Activated T-cell treated with anti-CD3 and anti-CD28 coated beads for 48 hours (primary cell): ENCODE results near the gene PDE9A.

Experiments used
- DNase-seq: peaks from one replicate; pipeline ENCODE4 v3.0.0-alpha.2; 2020; ENCODE audit warnings: low read depth

Gene PDE9A

DNA sequence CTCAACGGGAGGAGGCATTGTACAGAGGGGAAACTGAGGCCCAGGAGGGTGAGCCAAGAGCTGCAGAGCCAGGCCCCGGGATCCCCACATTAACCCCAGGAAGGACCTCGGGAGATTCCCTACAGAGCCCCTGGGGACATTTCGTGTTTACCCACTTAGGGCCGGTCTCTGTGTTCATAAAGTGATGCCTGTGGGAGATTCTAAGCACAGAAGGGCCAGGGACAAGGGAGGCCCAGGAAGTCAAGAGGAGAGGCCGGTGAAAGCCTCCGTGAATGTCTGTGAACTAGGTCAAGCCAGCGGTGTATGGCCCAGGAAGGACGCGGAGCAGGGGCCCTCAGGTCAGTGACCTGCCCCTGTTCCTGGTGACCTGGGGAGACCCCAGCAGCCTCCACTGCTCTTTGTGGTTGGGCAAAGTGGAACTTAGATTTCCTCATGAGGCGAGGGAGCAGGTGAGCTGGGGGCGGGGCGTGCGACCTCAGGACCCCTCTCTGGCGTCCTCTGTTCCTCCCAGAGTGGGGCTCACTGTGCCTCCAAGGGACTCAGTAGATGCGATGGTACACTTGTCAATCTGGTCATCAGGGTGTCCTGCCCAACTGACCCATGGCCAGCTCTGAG is 34.9 kb downstream of the PDE9A start:
- DNase-seq, result no peak

DNA sequence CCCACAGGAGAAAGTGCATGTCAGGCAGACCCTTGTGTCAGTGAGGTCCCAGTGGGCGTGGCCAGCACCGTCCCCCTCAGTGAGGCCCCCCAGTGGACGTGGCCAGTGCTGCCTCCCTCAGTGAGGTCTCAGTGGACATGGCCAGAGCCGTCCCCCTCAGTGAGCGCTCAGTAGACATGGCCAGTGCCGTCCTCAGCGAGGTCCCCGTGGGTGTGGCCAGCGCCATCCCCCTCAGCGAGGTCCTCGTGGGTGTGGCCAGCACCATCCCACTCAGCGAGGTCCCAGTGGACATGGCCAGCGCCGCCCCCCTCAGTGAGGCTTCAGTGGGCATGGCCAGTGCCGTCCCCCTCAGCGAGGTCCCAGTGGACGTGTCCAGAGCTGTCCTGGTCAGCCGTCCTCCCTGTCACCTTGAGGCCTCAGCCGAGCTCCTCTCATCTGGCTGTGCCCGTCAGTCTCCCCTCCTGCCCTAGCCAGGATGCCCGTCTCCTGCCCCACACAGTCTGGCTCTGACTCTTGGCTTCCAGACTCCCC is 35.5 kb downstream of the PDE9A start:
- DNase-seq, result no peak

DNA sequence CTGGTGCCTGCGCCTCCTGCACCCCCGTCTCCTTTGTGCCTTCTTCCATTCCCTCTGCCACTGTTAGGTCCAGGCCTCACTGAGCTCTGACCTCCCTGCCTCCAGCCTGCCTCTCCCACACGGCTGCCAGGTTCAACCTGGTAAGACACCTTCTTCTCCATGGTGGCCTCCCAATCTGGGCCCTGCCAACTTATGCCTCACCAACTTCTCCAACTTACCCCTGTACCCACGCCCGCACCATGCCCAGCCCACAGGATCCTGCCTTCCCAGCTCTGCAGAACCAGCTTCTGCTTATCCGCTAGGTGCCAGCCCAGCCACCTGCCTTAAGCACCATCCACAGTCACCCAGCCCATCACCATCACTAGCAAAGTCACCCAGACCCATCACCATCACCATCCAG is 37.2 kb downstream of the PDE9A start:
- DNase-seq, result no peak

DNA sequence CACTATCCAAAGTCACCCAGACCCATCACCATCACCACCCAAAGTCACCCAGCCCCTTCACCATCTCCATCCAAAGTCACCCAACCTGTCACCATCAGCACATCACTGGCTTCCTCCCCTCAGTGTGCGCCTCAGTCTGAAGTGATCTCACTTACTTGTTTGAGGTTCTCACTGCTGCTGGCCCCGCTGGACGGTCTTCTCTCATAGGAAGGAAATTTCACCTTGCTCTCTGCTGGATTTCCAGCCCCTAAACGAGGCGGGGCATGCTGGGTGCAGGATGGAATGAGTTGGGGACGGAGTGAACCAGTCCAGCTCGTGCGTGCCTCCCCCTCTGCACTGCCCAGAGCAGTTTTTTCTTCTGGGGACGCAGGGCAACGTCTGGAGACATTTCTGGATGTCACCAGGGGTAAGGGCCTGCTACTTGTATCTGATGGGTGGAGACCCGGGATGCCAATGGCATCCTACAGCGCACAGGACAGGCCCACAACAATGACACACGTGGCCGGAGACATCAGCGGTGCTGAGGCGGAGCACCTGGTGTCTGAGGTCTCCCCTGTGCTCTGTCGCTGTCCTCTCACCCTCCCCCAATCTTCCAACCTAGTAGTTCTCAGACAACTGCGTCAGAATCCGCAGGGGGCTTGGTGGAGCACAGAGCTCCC is 38.6 kb downstream of the PDE9A start:
- no peak for DNase-seq

DNA sequence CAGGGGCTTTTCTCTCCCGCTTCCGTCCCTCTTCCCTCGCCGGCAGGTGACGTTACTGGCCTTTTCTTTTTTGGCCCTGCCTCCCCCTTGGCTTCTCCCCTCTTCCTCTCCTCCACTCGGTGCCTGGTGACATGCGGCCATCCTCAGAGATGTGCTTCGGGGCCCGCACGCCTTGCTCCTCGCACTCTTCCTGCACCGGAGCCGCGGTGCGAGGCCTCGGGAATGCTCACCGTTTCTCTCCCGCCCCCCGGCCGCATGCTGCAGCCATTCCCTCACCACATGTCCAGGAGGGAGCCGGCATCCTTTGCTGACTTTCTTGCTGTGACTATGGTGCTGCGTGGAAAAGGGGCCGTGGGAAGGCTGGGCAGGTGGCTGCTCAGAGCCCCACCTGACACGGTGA is 39.3 kb downstream of the PDE9A start:
- no peak for DNase-seq

DNA sequence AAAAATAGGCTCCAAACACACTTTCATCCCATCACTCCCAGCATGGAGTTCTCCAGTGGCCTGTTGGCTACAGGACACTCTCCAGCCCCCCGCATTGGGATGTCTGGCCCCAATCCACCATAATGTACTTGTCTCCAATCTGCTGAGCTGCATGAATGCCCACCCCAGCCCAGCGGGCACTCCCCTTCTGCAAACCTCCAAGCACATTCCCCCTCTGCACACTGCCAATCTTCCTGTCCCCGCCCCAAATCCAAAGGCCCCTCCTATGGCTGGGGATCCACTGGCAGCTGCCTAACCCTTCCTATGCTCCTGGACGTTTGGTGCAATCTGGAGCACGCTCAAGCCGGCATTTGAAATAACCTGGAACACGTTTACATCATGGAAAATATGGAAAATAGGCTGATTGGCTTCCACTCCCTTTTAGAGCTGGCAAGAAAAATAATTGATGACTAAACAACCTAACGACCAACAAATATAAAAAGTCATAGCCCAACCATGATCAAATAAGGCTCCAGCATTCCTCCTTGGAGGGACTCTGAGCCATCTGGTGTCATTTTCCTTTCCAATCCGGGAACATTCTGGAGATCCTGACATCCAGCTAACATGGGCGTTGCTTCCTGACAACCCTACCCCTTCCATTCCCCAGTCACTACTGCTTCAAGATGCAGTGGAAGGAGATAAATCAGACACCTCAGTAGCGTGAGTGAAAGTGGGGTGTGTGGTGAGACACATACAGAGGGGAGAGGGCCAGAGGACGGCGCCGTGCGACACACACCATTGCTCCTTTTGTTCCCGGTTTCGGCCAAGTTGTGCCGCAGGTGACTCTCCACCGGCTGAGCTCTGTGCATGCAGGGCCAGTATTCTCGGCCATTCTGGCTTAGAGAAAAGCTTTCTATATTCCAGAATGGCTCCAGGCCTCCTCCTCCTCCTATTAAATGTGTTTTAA is 41.6 kb downstream of the PDE9A start:
- DNase-seq, result no peak

DNA sequence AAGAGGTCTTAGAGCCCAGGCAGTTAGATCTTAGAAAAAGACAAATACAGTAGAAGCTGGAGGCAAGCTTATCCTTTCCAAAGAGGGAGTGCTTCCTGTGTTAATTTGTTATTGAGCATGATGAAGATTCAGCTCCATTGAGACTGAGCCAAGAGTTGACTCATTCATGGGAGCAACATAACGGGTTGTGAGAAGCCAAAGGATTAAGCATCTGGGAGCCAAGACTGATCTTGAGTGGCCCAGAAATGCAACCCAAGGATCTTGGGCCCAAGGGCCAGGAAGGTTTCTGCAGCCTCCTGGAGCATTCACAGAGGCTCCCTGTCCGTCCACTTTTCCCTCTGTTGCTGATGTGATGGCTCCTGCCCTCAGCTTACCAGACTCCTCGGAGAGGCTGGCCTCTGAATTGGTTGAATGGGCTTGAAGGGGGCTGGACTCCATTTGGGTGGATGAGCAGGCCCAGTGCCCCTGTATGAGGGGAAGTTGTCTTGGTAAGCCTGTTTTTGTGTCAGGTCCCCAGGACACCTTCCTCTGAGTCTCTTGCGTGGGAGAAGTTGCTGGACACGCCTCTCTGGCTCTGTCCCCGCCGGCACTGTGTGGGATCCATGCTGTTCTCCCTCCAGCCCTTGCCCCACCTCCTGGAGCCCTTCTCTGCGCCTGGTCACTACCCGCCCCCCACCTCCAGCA is 42.4 kb downstream of the PDE9A start:
- DNase-seq, result no peak

DNA sequence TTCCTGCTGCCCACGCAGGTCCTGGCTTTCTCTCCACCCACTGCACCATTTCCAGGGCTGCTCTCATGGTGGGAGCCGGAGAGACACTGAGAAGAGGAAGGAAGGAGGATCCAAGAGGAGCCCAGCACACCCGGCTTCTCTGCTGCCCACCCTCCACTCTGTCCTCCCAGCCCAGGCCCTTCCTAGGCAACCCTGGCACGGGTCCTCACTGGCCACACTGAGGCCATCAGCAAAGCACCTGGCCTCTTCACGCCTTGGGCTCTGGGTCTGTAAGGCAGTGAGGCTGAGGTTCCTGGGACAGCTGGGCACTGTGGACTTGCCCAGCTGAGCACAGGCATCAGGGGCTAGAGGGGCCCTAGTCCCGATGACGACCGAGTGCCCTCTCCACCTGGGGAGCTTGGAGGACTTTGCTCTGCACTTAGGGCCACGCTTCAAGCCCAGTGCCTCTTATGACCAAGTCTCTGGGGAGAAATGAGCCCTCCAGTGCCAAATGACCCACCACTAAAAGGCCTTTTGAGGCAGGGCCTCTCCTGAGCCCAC is 43.1 kb downstream of the PDE9A start:
- no peak for DNase-seq

DNA sequence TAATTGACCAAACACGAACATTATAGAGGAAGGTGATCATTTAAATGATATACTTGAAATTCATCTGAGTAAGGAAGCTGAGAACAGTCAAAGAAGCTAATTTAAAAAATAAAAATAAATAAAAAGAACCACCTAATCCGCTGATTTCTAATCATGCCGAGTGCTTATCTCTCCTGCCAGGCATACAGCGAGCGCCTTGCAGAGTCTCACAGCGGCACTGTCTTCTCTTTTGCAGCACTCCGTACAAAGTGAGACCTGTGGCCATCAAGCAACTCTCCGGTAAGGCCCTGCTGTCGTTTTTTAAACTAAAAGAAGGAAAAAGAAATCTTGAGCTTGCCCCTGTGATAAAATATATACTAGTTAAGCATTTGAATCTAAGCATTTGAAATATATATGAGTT is 45.3 kb downstream of the PDE9A start:
- DNase-seq, result no peak

DNA sequence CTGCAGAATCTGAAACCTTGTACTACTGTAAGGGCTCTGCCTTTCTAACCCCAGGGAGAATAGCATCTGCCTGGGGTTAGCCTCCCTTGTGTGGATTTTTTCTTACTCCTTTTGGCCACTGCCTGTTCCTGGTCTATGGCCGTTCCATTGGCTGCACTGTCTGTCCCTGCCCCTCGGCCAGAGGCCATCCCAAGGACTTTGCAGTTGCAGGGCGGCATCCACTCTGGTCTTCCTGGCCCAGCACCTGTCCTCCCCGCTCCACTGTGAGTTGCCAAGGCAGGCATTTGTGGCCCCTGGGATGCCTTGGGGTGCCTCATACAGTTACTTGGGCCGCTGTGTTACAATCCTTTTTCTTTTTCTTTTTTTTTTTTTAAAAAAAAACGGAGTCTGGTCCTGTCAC is 45.8 kb downstream of the PDE9A start:
- DNase-seq, result no peak

DNA sequence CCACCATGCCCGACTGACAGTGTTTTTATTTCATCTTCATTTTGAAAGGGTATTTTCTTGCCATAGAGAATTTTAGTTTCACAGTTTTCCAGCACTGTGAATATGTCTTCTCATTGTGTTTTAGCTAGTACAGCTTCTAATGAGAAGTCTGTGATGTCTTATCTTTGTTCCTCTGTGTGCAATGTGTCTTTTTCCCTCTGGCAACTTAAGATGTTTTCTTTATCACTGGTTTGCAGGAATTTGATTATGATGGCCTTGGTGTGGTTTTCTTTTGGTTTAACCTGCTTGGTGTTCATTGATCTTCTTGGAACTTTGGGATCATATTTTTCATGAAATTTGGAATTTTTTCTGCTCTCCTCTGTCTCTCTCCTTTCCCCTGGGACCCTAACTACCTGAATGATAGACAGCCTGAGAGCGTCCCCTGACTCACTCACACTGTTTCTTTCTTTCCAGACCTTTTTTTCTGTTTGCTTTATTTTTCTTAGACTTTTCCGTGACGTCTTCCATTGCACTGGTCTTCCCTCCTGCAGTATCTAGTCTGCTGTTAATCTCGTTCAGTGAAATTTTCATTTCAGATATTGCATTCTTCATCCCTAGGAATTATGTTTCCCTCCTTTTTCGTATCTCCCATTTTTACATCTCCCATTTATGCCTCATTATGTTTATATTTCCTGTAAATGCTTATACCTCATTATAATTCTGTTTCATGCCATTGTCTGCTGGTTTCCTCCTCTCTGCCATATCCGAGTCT is 48.5 kb downstream of the PDE9A start:
- DNase-seq, result no peak

DNA sequence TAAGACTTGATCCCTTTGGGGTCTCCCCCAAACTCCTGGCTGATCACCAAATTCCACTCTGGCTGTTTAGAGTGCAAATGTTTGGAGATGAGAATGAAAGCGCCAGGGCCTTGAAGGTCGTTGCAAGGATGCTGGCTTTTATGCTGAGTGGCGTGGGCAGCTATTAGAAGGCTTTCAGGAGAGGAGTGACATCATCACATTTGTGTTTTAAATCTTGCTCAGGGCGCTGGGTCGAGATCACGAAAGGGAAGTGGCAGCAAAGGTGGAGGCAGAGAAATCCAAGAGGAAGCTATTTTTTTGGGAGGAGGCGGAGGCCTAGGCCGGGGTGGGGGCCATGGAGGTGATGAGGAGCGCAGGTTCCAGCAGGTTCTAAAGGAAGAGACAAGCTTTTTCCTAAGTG is 49.3 kb downstream of the PDE9A start:
- no peak for DNase-seq

DNA sequence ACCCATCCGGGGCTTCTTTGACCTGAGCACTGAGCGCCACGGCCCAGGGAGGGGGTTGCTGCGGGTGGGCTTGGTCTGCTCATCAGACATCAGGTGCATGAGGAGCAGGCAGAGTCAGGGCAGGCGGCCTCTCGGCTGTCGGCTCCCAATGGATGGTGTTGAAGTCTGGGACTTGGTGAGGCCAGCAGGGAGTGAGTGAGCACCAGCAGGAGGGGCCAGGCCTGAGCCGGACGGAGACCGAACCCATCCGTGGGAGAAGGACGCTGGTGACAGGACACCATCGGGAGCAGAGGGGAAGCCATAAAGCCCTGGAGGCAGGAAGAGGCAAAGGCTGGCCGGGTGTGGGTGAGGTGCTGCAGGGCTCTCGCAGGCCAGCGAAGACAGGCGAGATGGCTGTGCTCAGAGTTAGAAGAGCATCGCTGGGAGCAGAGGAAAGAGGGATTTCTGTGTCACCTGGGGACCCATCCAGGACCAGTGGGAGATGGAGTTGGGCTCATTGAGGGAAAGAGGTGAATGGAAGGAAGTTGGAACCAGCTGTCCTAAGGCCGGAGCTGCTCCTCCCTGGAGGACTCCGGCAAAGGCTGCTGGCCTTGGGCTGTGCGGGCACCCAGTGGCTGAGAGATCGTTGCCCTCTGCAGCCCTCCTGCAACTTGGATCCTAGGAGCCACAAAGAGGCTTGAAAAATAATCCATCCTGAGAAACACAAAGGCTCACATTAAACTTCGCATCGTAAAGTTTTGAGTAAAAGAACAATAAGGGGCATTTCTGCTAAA is 49.9 kb downstream of the PDE9A start:
- no peak for DNase-seq

DNA sequence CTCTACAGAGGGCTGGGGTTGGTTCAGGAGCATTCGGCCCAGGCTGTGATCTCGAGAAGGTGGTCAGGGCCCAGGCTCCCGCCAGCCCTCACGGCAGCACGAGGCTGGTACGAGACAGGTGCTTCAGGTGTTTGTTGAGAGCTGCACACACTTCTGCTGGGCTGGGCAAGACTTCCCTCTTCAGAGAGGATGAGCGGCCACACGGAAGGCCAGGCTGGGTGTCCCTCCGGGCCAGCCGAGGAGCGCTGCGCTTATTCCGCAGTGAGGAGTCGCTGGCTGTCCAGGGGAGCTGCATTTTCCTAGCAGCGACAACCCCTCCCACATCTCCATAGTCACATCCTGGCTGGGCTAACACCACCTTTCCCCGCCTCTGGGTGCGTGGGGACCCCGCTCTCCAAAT is 50.5 kb downstream of the PDE9A start:
- no peak for DNase-seq

DNA sequence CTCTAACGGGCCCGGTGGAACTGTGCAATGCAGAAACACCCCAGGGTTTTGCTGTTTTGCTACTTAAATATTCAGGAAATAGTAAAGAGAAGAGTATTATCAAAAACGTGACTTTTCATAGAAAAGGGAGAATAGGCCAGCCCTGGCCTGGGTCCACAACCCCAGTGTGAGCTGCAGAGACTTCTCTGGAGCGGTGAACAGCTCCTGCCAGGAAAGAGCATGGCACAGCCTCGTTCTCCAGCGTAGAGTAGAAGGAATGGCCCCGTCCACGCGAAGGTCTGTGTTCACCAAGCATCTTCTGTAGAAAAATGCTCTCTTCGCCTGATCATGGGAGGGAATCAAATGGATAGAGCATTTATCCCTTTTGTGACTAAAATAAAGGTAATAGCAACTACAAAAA is 51.4 kb downstream of the PDE9A start:
- DNase-seq, result no peak

DNA sequence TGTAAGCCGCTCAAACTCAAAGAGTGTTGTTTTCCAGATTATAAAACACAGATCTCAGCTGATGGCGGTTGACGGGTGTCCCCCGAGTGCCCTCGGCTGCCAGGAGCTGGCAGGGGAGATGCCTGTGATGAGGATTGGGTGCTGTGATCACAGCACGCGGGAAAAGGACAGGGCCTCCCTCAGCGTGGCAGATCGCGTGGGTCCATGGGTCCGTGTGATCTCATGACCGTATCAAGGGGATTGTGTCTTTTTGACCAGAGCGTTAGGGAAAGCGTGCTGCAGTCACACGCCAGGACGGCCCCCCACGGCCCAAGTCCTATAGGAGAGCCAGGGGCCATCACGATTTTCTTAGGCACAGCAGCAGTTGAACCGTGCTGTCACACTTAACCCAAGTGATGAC is 51.9 kb downstream of the PDE9A start:
- DNase-seq, result no peak

DNA sequence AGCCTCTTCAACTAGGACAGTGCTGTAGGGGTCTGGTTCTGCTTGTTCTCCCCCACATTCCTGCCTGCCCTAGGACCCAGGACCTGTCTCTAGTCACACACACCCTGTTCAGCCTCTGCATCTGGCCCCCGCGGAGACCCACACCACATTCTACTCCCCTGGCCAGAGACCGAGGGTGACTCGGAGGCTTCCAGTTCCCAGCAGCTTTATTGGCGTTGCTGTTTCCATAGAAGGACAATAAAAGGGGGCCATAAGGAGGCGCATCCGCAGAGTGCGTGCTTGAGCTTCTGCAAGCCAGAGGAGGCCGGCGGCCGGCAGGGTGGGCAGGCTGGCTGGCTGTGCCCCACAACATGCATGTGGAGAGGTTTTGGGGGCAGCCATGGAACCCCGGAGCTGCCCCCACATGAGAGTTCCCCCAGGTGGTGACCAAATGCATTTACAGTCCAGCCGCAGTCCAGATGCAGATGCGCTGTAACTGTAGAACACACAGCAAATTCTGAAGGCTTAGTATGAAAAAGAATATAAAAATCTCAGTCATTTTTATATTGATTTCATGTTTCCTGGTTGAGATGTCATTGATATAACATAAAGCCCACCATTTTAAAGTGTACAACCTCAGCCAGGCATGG is 52.4 kb downstream of the PDE9A start:
- DNase-seq, result no peak

DNA sequence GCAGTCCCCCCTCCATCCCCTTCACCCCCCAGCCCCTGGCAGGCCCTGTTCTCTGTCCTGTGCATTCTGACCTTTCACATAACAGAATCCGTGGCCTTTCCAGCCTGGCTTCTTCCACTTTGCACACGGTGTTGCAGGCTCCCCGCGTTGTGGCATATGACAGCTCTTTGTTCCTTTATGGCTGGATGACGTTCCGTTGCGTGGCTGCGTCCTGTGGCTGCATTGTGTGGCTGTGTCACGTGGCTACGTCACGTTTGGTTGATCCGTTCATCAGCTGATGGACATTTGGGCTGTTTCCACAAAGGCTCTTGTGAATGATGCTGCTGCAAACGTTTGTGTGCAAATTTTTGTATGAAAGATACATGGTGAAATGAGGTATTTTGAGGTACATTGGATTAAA is 53.3 kb downstream of the PDE9A start:
- no peak for DNase-seq

DNA sequence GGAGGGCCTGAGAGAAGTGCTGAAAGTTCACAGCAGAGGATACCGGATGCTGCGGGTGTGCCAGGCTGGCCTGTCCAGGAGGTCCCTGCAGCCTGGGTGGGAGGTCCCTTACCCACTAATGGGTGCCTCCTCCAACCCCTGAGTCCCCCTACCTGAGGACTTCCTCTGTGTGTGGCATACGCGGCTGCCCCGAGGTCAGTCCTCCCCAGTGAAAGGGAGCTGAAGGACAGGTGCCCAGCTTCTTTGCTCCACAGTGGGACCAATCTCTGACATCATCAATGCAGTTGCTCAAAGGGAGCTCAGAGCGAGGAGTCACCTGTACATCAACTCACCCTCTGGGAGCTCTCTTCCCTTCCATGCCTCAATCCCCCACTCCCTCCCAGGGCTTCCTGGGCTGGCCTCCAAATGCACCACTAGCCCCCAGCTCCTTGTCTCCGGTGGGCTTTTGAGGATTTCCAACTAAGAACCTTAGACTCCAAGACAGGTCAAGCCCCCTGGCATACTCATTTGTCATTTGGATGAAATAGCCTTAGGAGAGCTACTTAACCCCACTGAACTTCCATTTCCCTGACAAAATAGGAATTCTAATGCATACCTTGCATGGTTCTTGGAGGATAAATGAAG is 53.9 kb downstream of the PDE9A start:
- no peak for DNase-seq

DNA sequence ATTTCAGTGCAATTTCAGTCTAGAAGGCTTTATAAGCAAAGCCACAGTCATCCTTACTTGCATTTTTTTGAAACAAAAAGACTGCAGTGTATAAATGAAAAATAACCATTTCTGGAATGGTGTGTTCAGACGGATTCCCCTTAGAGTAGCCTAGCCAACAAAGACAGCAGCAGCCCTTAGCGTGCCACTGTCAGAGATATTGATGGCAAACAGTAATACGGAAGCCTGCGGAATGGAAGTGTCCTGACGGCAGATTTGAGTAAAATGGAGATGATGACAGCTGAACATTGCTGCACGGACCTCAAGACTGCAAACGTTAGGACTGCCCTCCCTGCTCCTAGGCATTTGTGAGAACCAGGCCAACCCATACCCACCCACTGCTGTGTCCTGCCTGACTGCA is 54.7 kb downstream of the PDE9A start:
- DNase-seq, result no peak
